GM12878 (cell line): Measurements from ENCODE around the gene CRMP1. TPM values are rescaled to one million over a fixed set of nuclear protein-coding genes. Genes with fewer than 3 reads are reported as not detected.

Experiments
- ATAC-seq: fragments of 200-7000 bp; cut with Tn5 transposase; 3 replicates; pipeline ENCODE4 v1.9.1; 2020; ENCODE audit warnings: mild to moderate bottlenecking, moderate library complexity
- BruUV-seq: library from RNA; stranded (reverse); fragments of 400-500 nt; replicated peaks from 2 replicates; lab custom pipeline; 2021; lab: Mats Ljungman, UMichigan
- CTCF ChIA-PET: fragments of 300-600 bp; sonication (Branson Sonifier 250); formaldehyde crosslinking; extraction: SDS; loops from one replicate; lab custom pipeline; 2021; ENCODE audit warnings: inconsistent platforms; lab: Yijun Ruan, JAX
- POLR2A ChIA-PET: fragments of 350-600 bp; formaldehyde crosslinking; extraction: SDS; loops from one replicate; lab custom pipeline; 2021; ENCODE audit warnings: inconsistent platforms; lab: Charles Lee
- RAD21 ChIA-PET: fragments of 300-600 bp; sonication (Branson Sonifier 250); formaldehyde crosslinking; loops from one replicate; lab custom pipeline; 2023; ENCODE audit warnings: antibody characterized with exemption; ENCODE audit not compliant: unreplicated experiment; lab: Charles Lee
- SMC1A ChIA-PET: fragments of 300-600 bp; sonication (Branson Sonifier 250); formaldehyde crosslinking; loops from one replicate; lab custom pipeline; 2023; ENCODE audit not compliant: unreplicated experiment, uncharacterized antibody; lab: Charles Lee
- DNase-seq: peaks from one replicate; pipeline ENCODE4 v3.0.0-alpha.2; 2011; ENCODE audit warnings: low read depth, low spot score
- FAIRE-seq: peaks from 3 replicates; lab custom pipeline; 2011; peaks lifted over from hg19 to GRCh38; lab: Jason Lieb, UNC
- H2AFZ ChIP-seq: 2 replicates; pipeline ENCODE4 v1.6.0; 2011; ENCODE audit warnings: low read depth, low read length, control low read depth; ENCODE audit not compliant: control insufficient read depth
- H3K27ac ChIP-seq: 2 replicates; pipeline ENCODE4 v1.5.1; 2011; ENCODE audit warnings: control low read depth; ENCODE audit not compliant: control insufficient read depth, insufficient read depth
- H3K27me3 ChIP-seq, 2 experiments: replicated peaks in 1 of 2; 2 replicates each; pipeline versions ENCODE4 v1.6.0 to v1.6.1; 2011; ENCODE audit warnings: low read length in 1 of 2; ENCODE audit not compliant: control insufficient read depth in 2 of 2, insufficient read depth in 2 of 2
- H3K36me3 ChIP-seq, 2 experiments: 2 replicates each; pipeline ENCODE4 v1.5.1; 2011; ENCODE audit warnings: low read length in 1 of 2; ENCODE audit not compliant: control insufficient read depth in 2 of 2, insufficient read depth in 2 of 2
- H3K4me1 ChIP-seq: 2 replicates; pipeline ENCODE4 v1.6.1; 2011; ENCODE audit warnings: mild to moderate bottlenecking, low read length, moderate library complexity, mixed read lengths; ENCODE audit not compliant: control insufficient read depth, insufficient read depth
- H3K4me2 ChIP-seq: 2 replicates; pipeline ENCODE4 v1.6.0; 2011; ENCODE audit warnings: control low read depth; ENCODE audit not compliant: control insufficient read depth, insufficient read depth
- H3K4me3 ChIP-seq: fragments of 200-600 bp; sonication (generic); 2 replicates; pipeline ENCODE4 v1.5.1; 2016
- H3K79me2 ChIP-seq: 2 replicates; pipeline ENCODE4 v1.6.0; 2011; ENCODE audit warnings: low read length; ENCODE audit not compliant: control insufficient read depth, insufficient read depth
- H3K9ac ChIP-seq: 2 replicates; pipeline ENCODE4 v1.8.0; 2011; ENCODE audit warnings: low read length, control low read depth, mixed read lengths; ENCODE audit not compliant: control insufficient read depth, insufficient read depth
- H3K9me3 ChIP-seq: replicated peaks from 3 replicates; pipeline ENCODE4 v1.5.1; 2011; ENCODE audit warnings: mild to moderate bottlenecking, low read length; ENCODE audit not compliant: control insufficient read depth, insufficient read depth
- H4K20me1 ChIP-seq: 2 replicates; pipeline ENCODE4 v1.6.0; 2011; ENCODE audit not compliant: control insufficient read depth, insufficient read depth
- ATF7 ChIP-seq: fragments of 450-650 bp; IDR thresholded peaks from 2 replicates; pipeline ENCODE4 v1.6.1; 2016; ENCODE audit warnings: low read depth, mild to moderate bottlenecking
- FOXK2 ChIP-seq: fragments of 450-650 bp; IDR thresholded peaks from 2 replicates; pipeline ENCODE4 v1.6.1; 2017; ENCODE audit warnings: mild to moderate bottlenecking, moderate library complexity
- GATAD2B ChIP-seq: fragments of 450-650 bp; conservative IDR thresholded peaks from 2 replicates; pipeline ENCODE4 v1.6.1; 2017; ENCODE audit warnings: low read depth, mild to moderate bottlenecking, moderate library complexity
- NBN ChIP-seq: fragments of 450-650 bp; IDR thresholded peaks from 2 replicates; pipeline ENCODE4 v1.6.1; 2016
- NFYA ChIP-seq: IDR thresholded peaks from 2 replicates; pipeline ENCODE4 v1.6.1; 2011; ENCODE audit warnings: low read depth, mild to moderate bottlenecking, low read length, improper control_type of control experiment, borderline replicate concordance
- NFYB ChIP-seq: IDR thresholded peaks from 2 replicates; pipeline ENCODE4 v1.6.1; 2011; ENCODE audit warnings: low read depth, mild to moderate bottlenecking, low read length, improper control_type of control experiment, moderate library complexity; ENCODE audit not compliant: insufficient read depth
- RBBP5 ChIP-seq: fragments of 200-600 bp; sonication (generic); conservative IDR thresholded peaks from 2 replicates; pipeline ENCODE4 v1.6.1; 2016
- TARDBP ChIP-seq: IDR thresholded peaks from 2 replicates; pipeline ENCODE4 v1.6.1; 2016; ENCODE audit warnings: borderline replicate concordance
- TCF7 ChIP-seq: IDR thresholded peaks from 2 replicates; pipeline ENCODE4 v1.6.1; 2014; ENCODE audit warnings: antibody characterized with exemption, borderline replicate concordance
- ZNF207 ChIP-seq: fragments of 450-650 bp; IDR thresholded peaks from 2 replicates; pipeline ENCODE4 v1.6.1; 2014; ENCODE audit warnings: antibody characterized with exemption, mild to moderate bottlenecking, borderline replicate concordance
- ZNF24 ChIP-seq: fragments of 450-650 bp; IDR thresholded peaks from 2 replicates; pipeline ENCODE4 v1.6.1; 2017; ENCODE audit warnings: antibody characterized with exemption, mild to moderate bottlenecking
- WGBS: methylation state at CpG from one replicate; pipeline ENCODE4 v1.1.6; 2016; ENCODE audit warnings: low lambda C conversion rate; ENCODE audit not compliant: insufficient replicate concordance, insufficient coverage; ENCODE audit errors: missing lambda C conversion rate; 5-methylcytosine and 5-hydroxymethylcytosine counted together
- in situ Hi-C: fragments of 300-500 bp; cut with MboI; formaldehyde crosslinking; loops from 9 replicates; pipeline ENCODE4 v1.14.3; 2018; ENCODE audit warnings: mixed read lengths
- intact Hi-C: fragments of 100-400 bp; cut with micrococcal nuclease; formaldehyde crosslinking; loops from one replicate; pipeline ENCODE4 v1.14.2; 2022; ENCODE audit not compliant: unreplicated experiment
- polyA plus RNA-seq, 11 experiments: library from polyadenylated mRNA; depleted of rRNA in 4 of 11; unstranded in 6 of 11; stranded (reverse) in 5 of 11; fragments of >200 nt; fragmentation: Nextera tagmentation in 4 of 11; fragmentation: Illumina TruSeq in 1 of 11; extraction: Ambion mirVana in 4 of 11; extraction: Trizol in 1 of 11; gene quantifications; 1 replicate in 1 of 11; 2 replicates in 10 of 11; pipeline versions ENCODE4 v1.2.1 to v1.2.3, GENCODE V29; 2011 to 2016; ENCODE audit warnings: inconsistent platforms in 2 of 11, missing spikeins in 2 of 11, low read depth in 1 of 11
- total RNA-seq, 4 experiments: library from RNA; depleted of rRNA in 3 of 4; stranded (reverse); fragments of >200 nt in 3 of 4; fragmentation: Illumina TruSeq in 1 of 4; extraction: Trizol in 1 of 4; gene quantifications; 2 replicates each; pipeline versions ENCODE4 v1.2.1 to v1.2.3, GENCODE V29; 2013 to 2021
- TF ChIP-seq, protein P1 (sequence below): IDR thresholded peaks from 2 replicates; pipeline ENCODE4 v1.6.1; 2012; ENCODE audit warnings: mild to moderate bottlenecking, low read depth, low read length
- TF ChIP-seq, protein P2 (sequence below): IDR thresholded peaks from 2 replicates; pipeline ENCODE4 v1.6.1; 2012; ENCODE audit warnings: low read length, inconsistent platforms
- TF ChIP-seq, protein P3 (sequence below): fragments of 450-650 bp; IDR thresholded peaks from 2 replicates; pipeline ENCODE4 v1.6.1; 2016; ENCODE audit warnings: mild to moderate bottlenecking

Gene CRMP1
- total and polyA plus RNA-seq, 10 of the 15 experiments (the other 5 are each of a cell fraction or from before 2014, with no cell fraction given), result 0.03 to 1.4 (median 0.12) TPM; not detected in 2

DNA sequence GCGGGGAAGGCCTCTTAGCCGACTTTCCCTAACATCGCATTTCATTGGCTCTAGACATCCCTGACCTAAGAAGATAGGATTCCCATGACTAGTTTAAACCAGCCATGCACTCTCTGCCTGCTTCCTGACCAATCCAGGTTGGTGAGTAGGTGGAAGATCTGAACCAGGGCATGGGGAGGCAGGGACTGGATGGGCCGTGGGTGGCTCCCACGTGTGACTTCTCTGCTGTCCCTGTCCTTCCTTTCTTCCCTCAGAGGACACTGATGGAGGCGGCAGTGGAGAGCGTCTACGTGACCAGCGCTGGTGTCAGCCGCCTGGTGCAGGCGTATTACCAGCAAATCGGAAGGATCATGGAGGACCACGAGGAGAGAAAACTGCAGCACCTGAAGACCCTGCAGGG lies 91.2 kb downstream of the CRMP1 start:
- no peaks in the 10 kb centered on the region for H3K79me2 ChIP-seq
- no peak overlapping the region for H3K4me2 ChIP-seq
- H3K27ac ChIP-seq, result no peak overlapping the region
- no peak for DNase-seq
- intact Hi-C loops, result no loop called here
- ATAC-seq, result no peak
- H3K9me3 ChIP-seq, result no peaks in the 10 kb centered on the region
- no peak overlapping the region for H3K4me3 ChIP-seq
- TF ChIP-seq, protein P1, sequence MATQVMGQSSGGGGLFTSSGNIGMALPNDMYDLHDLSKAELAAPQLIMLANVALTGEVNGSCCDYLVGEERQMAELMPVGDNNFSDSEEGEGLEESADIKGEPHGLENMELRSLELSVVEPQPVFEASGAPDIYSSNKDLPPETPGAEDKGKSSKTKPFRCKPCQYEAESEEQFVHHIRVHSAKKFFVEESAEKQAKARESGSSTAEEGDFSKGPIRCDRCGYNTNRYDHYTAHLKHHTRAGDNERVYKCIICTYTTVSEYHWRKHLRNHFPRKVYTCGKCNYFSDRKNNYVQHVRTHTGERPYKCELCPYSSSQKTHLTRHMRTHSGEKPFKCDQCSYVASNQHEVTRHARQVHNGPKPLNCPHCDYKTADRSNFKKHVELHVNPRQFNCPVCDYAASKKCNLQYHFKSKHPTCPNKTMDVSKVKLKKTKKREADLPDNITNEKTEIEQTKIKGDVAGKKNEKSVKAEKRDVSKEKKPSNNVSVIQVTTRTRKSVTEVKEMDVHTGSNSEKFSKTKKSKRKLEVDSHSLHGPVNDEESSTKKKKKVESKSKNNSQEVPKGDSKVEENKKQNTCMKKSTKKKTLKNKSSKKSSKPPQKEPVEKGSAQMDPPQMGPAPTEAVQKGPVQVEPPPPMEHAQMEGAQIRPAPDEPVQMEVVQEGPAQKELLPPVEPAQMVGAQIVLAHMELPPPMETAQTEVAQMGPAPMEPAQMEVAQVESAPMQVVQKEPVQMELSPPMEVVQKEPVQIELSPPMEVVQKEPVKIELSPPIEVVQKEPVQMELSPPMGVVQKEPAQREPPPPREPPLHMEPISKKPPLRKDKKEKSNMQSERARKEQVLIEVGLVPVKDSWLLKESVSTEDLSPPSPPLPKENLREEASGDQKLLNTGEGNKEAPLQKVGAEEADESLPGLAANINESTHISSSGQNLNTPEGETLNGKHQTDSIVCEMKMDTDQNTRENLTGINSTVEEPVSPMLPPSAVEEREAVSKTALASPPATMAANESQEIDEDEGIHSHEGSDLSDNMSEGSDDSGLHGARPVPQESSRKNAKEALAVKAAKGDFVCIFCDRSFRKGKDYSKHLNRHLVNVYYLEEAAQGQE, result no peak
- no peak for TF ChIP-seq TARDBP
- TF ChIP-seq NBN, result no peak
- TF ChIP-seq ATF7, result no peak
- TF ChIP-seq FOXK2, result no peak
- no peak for TF ChIP-seq ZNF207
- TF ChIP-seq RBBP5, result no peak
- no peak for TF ChIP-seq ZNF24
- TF ChIP-seq, protein P2, sequence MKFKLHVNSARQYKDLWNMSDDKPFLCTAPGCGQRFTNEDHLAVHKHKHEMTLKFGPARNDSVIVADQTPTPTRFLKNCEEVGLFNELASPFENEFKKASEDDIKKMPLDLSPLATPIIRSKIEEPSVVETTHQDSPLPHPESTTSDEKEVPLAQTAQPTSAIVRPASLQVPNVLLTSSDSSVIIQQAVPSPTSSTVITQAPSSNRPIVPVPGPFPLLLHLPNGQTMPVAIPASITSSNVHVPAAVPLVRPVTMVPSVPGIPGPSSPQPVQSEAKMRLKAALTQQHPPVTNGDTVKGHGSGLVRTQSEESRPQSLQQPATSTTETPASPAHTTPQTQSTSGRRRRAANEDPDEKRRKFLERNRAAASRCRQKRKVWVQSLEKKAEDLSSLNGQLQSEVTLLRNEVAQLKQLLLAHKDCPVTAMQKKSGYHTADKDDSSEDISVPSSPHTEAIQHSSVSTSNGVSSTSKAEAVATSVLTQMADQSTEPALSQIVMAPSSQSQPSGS, result no peak
- TF ChIP-seq GATAD2B, result no peak
- TF ChIP-seq, protein P3, sequence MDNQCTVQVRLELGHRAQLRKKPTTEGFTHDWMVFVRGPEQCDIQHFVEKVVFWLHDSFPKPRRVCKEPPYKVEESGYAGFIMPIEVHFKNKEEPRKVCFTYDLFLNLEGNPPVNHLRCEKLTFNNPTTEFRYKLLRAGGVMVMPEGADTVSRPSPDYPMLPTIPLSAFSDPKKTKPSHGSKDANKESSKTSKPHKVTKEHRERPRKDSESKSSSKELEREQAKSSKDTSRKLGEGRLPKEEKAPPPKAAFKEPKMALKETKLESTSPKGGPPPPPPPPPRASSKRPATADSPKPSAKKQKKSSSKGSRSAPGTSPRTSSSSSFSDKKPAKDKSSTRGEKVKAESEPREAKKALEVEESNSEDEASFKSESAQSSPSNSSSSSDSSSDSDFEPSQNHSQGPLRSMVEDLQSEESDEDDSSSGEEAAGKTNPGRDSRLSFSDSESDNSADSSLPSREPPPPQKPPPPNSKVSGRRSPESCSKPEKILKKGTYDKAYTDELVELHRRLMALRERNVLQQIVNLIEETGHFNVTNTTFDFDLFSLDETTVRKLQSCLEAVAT, result no peak
- TF ChIP-seq NFYA, result no peak
- TF ChIP-seq TCF7, result no peak
- no peak for TF ChIP-seq NFYB
- TF ChIP-seq, all 136 proteins: peak for 0
- ChIA-PET CTCF (no interaction called here), RAD21 (no interaction called here), POLR2A (no interaction called here), SMC1A (no interaction called here)
- no TSS peak for BruUV-seq
- Histone ChIP-seq H3K4me1 (no peaks in the 10 kb centered on the region), H3K27me3 (no peaks in the 10 kb centered on the region), H3K36me3 (peaks cover 0 to 2% of the 10 kb centered on the region in 2 experiments; a peak in 3 of 4 replicates), H3K9ac (no peak overlapping the region), H4K20me1 (no peaks in the 10 kb centered on the region), H2AFZ (no peak overlapping the region)
- in situ Hi-C loops, result no loop called here
- 46% methylated on average over 10 of the region's 13 CpGs for WGBS
- no peak for FAIRE-seq
